Measurements from ENCODE around the gene SORT1. TPM values are rescaled to one million over a fixed set of nuclear protein-coding genes. Genes with fewer than 3 reads are reported as not detected.
A peak's percentile ranks its signal among the peaks of the same experiment; 100 is the strongest.

The SORT1 gene
- total and polyA plus RNA-seq, 4 donors, result 39.0 to 135 (median 57.4) TPM

- Histone ChIP-seq H3K27me3 (ENCODE audit: control insufficient read depth in 3 of 3, insufficient read depth in 3 of 3, low read length in 2 of 3) (no peaks in the 10 kb centered on the region), H3K36me3 (ENCODE audit: control insufficient read depth in 4 of 4, insufficient read depth in 4 of 4, low read length in 4 of 4) (peaks cover 20 to 53% (median 32%) of the 10 kb centered on the region in 4 donors), H3K9ac (ENCODE audit: insufficient read depth in 1 of 2, low read length in 2 of 2) (no peak overlapping the region), H3K4me1 (ENCODE audit: control insufficient read depth in 5 of 5, insufficient read depth in 5 of 5, low read length in 5 of 5) (peaks cover 0 to 4% (median 0%) of the 10 kb centered on the region in 5 donors), H3K4me3 (no peak overlapping the region), H3K9me3 (ENCODE audit: control insufficient read depth in 4 of 4, insufficient read depth in 3 of 4, low read length in 3 of 4) (no peaks in the 10 kb centered on the region), H3K27ac (ENCODE audit: low read depth in 1 of 2, low read length in 1 of 2) (no peak overlapping the region)
- TF ChIP-seq CTCF (IDR thresholded peaks at IDR 0.05; ENCODE audit: control extremely low read depth, extremely low read depth), result no peak
- ATAC-seq (ENCODE audit: insufficient read depth, low FRiP score) (no peak), DNase-seq (no peak)
- WGBS, 2 donors, result 85 to 88% methylated on average over 3 of the region's 3 CpGs
Measured at GRCh38 chr1:109319114-109319513, 78.6 kb downstream of the SORT1 start.

GRCh38 chr1:109316506-109316905, 81.2 kb downstream of the SORT1 start:
- DNase-seq (peak in 2 of 3 donors; percentile 14 to 41), ATAC-seq (ENCODE audit: insufficient read depth, low FRiP score) (no peak)
- peaks cover 9 to 45% (median 29%) of the 10 kb centered on the region in 4 donors for H3K36me3 ChIP-seq (ENCODE audit: control insufficient read depth in 4 of 4, insufficient read depth in 4 of 4, low read length in 4 of 4)
- H3K27ac ChIP-seq (ENCODE audit: low read depth in 1 of 2, low read length in 1 of 2), result no peak overlapping the region
- no peaks in the 10 kb centered on the region for H3K27me3 ChIP-seq (ENCODE audit: control insufficient read depth in 3 of 3, insufficient read depth in 3 of 3, low read length in 2 of 3)
- H3K4me1 ChIP-seq (ENCODE audit: control insufficient read depth in 5 of 5, insufficient read depth in 5 of 5, low read length in 5 of 5), result peaks cover 0 to 8% (median 4%) of the 10 kb centered on the region in 5 donors
- H3K4me3 ChIP-seq, result no peak overlapping the region
- no peaks in the 10 kb centered on the region for H3K9me3 ChIP-seq (ENCODE audit: control insufficient read depth in 4 of 4, insufficient read depth in 3 of 4, low read length in 3 of 4)
- WGBS, 2 donors, result 94 to 98% methylated on average over 1 of the region's 1 CpG
- no peak for TF ChIP-seq CTCF (IDR thresholded peaks at IDR 0.05; ENCODE audit: control extremely low read depth, extremely low read depth)
- H3K9ac ChIP-seq (ENCODE audit: insufficient read depth in 1 of 2, low read length in 2 of 2), result no peak overlapping the region

DNA sequence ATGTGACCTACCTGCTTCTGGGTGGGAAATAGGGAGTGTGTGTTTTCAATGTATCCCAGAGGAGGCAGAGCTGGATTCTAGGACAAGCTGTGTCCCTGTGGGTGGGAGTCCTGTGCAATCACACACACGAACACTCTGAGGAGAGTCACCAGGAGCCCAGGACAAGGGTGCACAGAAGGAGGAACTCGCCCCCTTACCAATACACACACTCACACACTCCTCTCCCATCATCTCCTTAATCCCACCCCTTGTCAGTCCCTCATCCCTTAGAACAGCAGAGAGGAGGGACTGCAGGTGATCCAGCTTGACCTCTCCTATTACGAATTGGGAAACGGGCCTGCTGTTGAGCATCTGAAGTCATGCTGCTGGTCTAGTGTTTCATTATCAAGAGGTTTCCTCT, 82.4 kb downstream of the SORT1 start:
- no peak for TF ChIP-seq CTCF (IDR thresholded peaks at IDR 0.05; ENCODE audit: control extremely low read depth, extremely low read depth)
- Histone ChIP-seq H3K27me3 (ENCODE audit: control insufficient read depth in 3 of 3, insufficient read depth in 3 of 3, low read length in 2 of 3) (no peaks in the 10 kb centered on the region), H3K4me3 (no peak overlapping the region), H3K9me3 (ENCODE audit: control insufficient read depth in 4 of 4, insufficient read depth in 3 of 4, low read length in 3 of 4) (no peaks in the 10 kb centered on the region), H3K27ac (ENCODE audit: low read depth in 1 of 2, low read length in 1 of 2) (no peak overlapping the region), H3K9ac (ENCODE audit: insufficient read depth in 1 of 2, low read length in 2 of 2) (no peak overlapping the region), H3K36me3 (ENCODE audit: control insufficient read depth in 4 of 4, insufficient read depth in 4 of 4, low read length in 4 of 4) (peaks cover 5 to 43% (median 22%) of the 10 kb centered on the region in 4 donors), H3K4me1 (ENCODE audit: control insufficient read depth in 5 of 5, insufficient read depth in 5 of 5, low read length in 5 of 5) (peaks cover 0 to 8% (median 4%) of the 10 kb centered on the region in 5 donors)
- DNase-seq (no peak), ATAC-seq (ENCODE audit: insufficient read depth, low FRiP score) (no peak)
- WGBS, 2 donors, result 89 to 94% methylated on average over 4 of the region's 4 CpGs

DNA sequence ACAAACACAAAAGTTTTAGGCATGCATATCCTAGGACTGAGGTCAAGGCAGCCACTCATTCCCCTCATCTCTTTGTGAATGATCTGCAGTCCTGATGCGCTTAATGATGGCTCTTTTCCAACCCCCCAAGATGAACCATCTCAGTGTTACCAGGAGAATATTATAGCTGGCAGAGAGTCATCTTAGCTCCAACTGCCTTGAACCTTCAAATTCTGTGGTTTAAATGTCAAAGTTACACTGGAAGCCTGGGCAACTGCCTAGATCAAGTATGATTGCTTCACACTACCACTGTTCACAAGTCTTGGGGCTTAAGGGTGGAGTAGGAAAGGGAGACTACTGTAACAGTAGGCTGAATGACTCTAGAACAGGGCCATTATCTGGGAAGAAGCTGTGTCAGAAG, 82.9 kb downstream of the SORT1 start:
- DNase-seq (no peak), ATAC-seq (ENCODE audit: insufficient read depth, low FRiP score) (no peak)
- Histone ChIP-seq H3K27me3 (ENCODE audit: control insufficient read depth in 3 of 3, insufficient read depth in 3 of 3, low read length in 2 of 3) (no peaks in the 10 kb centered on the region), H3K4me3 (no peak overlapping the region), H3K9ac (ENCODE audit: insufficient read depth in 1 of 2, low read length in 2 of 2) (no peak overlapping the region), H3K4me1 (ENCODE audit: control insufficient read depth in 5 of 5, insufficient read depth in 5 of 5, low read length in 5 of 5) (peaks cover 0 to 8% (median 4%) of the 10 kb centered on the region in 5 donors), H3K9me3 (ENCODE audit: control insufficient read depth in 4 of 4, insufficient read depth in 3 of 4, low read length in 3 of 4) (no peaks in the 10 kb centered on the region), H3K36me3 (ENCODE audit: control insufficient read depth in 4 of 4, insufficient read depth in 4 of 4, low read length in 4 of 4) (peaks cover 3 to 39% (median 21%) of the 10 kb centered on the region in 4 donors), H3K27ac (ENCODE audit: low read depth in 1 of 2, low read length in 1 of 2) (no peak overlapping the region)
- TF ChIP-seq CTCF (IDR thresholded peaks at IDR 0.05; ENCODE audit: control extremely low read depth, extremely low read depth), result no peak
- 99 to 100% methylated on average over 1 of the region's 1 CpG for WGBS, 2 donors
